Measurements from ENCODE around the gene STK10. TPM values are rescaled to one million over a fixed set of nuclear protein-coding genes. Genes with fewer than 3 reads are reported as not detected.

STK10 gene
- total RNA-seq, 1 experiment from 2014 or later: 24.9 TPM

GRCh38 chr5:172002840-172003512, 185.0 kb downstream of the STK10 start:
- no peaks in the 10 kb centered on the region for H3K9me3 ChIP-seq (ENCODE audit: low read length)
- peaks cover 64% of the 10 kb centered on the region for H3K4me1 ChIP-seq (ENCODE audit: low read length)
- peak overlapping the region; percentile 90 for H3K4me2 ChIP-seq (ENCODE audit: low read depth, low read length, poor library complexity, severe bottlenecking)
- DNase-seq: peak; percentile 59
- no peaks in the 10 kb centered on the region for H3K27me3 ChIP-seq (ENCODE audit: low read length)
- peak overlapping the region; percentile 83 for H3K4me3 ChIP-seq (ENCODE audit: low read length)
- H2AFZ ChIP-seq (ENCODE audit: low read length): no peak overlapping the region
- H3K27ac ChIP-seq (ENCODE audit: low read length): peak overlapping the region; percentile 71
- no peaks in the 10 kb centered on the region for H3K9me2 ChIP-seq (replicated peaks; ENCODE audit: insufficient read depth, low read length)
- H3K36me3 ChIP-seq (ENCODE audit: insufficient read depth, low read length): peaks cover 5% of the 10 kb centered on the region; the same call in 1 of the 2 replicates
- peaks cover 17% of the 10 kb centered on the region for H4K20me1 ChIP-seq (ENCODE audit: insufficient read depth, low read depth, low read length)
- H3K79me2 ChIP-seq (ENCODE audit: low read length): peaks cover 90% of the 10 kb centered on the region
- peak overlapping the region; percentile 78; the same call in 1 of the 2 replicates for H3K9ac ChIP-seq (ENCODE audit: low read length)

DNA sequence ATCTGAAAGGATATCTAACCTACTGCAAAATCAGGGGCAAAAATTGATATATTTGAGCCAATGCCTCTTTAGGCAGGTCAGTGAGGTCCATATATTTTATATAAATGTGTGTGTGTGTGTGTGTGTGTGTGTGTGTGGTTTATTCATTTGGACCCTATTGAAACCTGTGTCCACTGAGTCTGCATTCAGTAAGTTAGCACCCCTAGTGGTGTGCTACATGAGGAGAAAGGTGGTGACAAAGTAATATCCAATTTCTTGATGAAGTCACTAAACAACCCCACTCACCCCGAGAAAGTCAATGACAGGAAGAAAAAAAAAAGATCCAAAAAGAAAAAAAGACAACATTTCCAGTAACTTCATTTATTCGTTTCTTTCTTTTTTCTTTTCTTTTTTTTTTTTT, 185.7 kb downstream of the STK10 start:
- H3K4me2 ChIP-seq (ENCODE audit: low read depth, low read length, poor library complexity, severe bottlenecking): peak overlapping the region; percentile 90
- H3K4me1 ChIP-seq (ENCODE audit: low read length): peaks cover 59% of the 10 kb centered on the region
- no peaks in the 10 kb centered on the region for H3K9me2 ChIP-seq (replicated peaks; ENCODE audit: insufficient read depth, low read length)
- H3K4me3 ChIP-seq (ENCODE audit: low read length): no peak overlapping the region
- peaks cover 5% of the 10 kb centered on the region; the same call in 1 of the 2 replicates for H3K36me3 ChIP-seq (ENCODE audit: insufficient read depth, low read length)
- peaks cover 93% of the 10 kb centered on the region for H3K79me2 ChIP-seq (ENCODE audit: low read length)
- peaks cover 17% of the 10 kb centered on the region for H4K20me1 ChIP-seq (ENCODE audit: insufficient read depth, low read depth, low read length)
- H3K27ac ChIP-seq (ENCODE audit: low read length): peak overlapping the region; percentile 71; the same call in 1 of the 2 replicates
- no peak overlapping the region for H3K9ac ChIP-seq (ENCODE audit: low read length)
- no peaks in the 10 kb centered on the region for H3K9me3 ChIP-seq (ENCODE audit: low read length)
- no peak overlapping the region for H2AFZ ChIP-seq (ENCODE audit: low read length)
- H3K27me3 ChIP-seq (ENCODE audit: low read length): no peaks in the 10 kb centered on the region
- peak; percentile 74 for DNase-seq

GRCh38 chr5:171999877-172000276, 188.1 kb downstream of the STK10 start:
- Histone ChIP-seq H3K9me2 (replicated peaks; ENCODE audit: insufficient read depth, low read length) (no peaks in the 10 kb centered on the region), H3K4me2 (ENCODE audit: low read depth, low read length, poor library complexity, severe bottlenecking) (peak overlapping the region; percentile 31), H3K36me3 (ENCODE audit: insufficient read depth, low read length) (peaks cover 5% of the 10 kb centered on the region; the same call in 1 of the 2 replicates), H3K27me3 (ENCODE audit: low read length) (no peaks in the 10 kb centered on the region), H3K9me3 (ENCODE audit: low read length) (no peaks in the 10 kb centered on the region), H4K20me1 (ENCODE audit: insufficient read depth, low read depth, low read length) (peaks cover 10% of the 10 kb centered on the region), H3K27ac (ENCODE audit: low read length) (peak overlapping the region; percentile 3), H3K4me3 (ENCODE audit: low read length) (peak overlapping the region; percentile 9), H3K9ac (ENCODE audit: low read length) (peak overlapping the region; percentile 10; the same call in 1 of the 2 replicates), H2AFZ (ENCODE audit: low read length) (no peak overlapping the region), H3K79me2 (ENCODE audit: low read length) (peaks cover 98% of the 10 kb centered on the region), H3K4me1 (ENCODE audit: low read length) (peaks cover 65% of the 10 kb centered on the region)
- peak; percentile 77 for DNase-seq

GRCh38 chr5:171999100-171999499, 188.9 kb downstream of the STK10 start:
- Histone ChIP-seq H2AFZ (ENCODE audit: low read length) (no peak overlapping the region), H3K4me3 (ENCODE audit: low read length) (no peak overlapping the region), H3K4me2 (ENCODE audit: low read depth, low read length, poor library complexity, severe bottlenecking) (no peak overlapping the region), H3K27ac (ENCODE audit: low read length) (peak overlapping the region; percentile 3; the same call in 1 of the 2 replicates), H3K27me3 (ENCODE audit: low read length) (no peaks in the 10 kb centered on the region), H3K4me1 (ENCODE audit: low read length) (peaks cover 57% of the 10 kb centered on the region), H3K9ac (ENCODE audit: low read length) (no peak overlapping the region), H3K9me3 (ENCODE audit: low read length) (no peaks in the 10 kb centered on the region), H3K79me2 (ENCODE audit: low read length) (peaks cover 98% of the 10 kb centered on the region), H3K9me2 (replicated peaks; ENCODE audit: insufficient read depth, low read length) (no peaks in the 10 kb centered on the region), H4K20me1 (ENCODE audit: insufficient read depth, low read depth, low read length) (peaks cover 5% of the 10 kb centered on the region; the same call in 1 of the 2 replicates), H3K36me3 (ENCODE audit: insufficient read depth, low read length) (peaks cover 5% of the 10 kb centered on the region; the same call in 1 of the 2 replicates)
- DNase-seq: no peak

DNA sequence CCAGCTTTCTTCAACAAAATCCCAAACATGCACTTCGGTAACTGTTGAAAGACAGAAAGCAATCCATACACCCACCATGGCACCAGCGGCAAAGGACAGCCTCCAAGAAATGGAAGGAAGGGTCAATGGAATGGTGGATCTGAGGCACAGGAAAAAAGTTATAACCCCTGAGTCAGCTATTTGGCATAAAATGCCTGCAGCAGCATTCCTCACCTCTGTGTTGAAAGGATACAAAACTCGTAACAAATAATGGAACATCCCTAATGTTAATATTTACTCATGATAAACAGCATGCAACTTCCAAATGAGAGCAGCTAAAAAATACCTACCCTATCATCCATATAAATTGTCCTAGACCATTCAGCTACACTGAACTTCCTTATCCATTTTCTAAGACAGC, 191.0 kb downstream of the STK10 start:
- Histone ChIP-seq H3K36me3 (ENCODE audit: insufficient read depth, low read length) (peaks cover 3% of the 10 kb centered on the region), H3K27me3 (ENCODE audit: low read length) (no peaks in the 10 kb centered on the region), H3K9me3 (ENCODE audit: low read length) (no peaks in the 10 kb centered on the region), H3K27ac (ENCODE audit: low read length) (no peak overlapping the region), H3K4me2 (ENCODE audit: low read depth, low read length, poor library complexity, severe bottlenecking) (no peak overlapping the region), H3K79me2 (ENCODE audit: low read length) (peaks cover 98% of the 10 kb centered on the region), H2AFZ (ENCODE audit: low read length) (no peak overlapping the region), H4K20me1 (ENCODE audit: insufficient read depth, low read depth, low read length) (no peaks in the 10 kb centered on the region), H3K9me2 (replicated peaks; ENCODE audit: insufficient read depth, low read length) (no peaks in the 10 kb centered on the region), H3K9ac (ENCODE audit: low read length) (no peak overlapping the region), H3K4me3 (ENCODE audit: low read length) (no peak overlapping the region), H3K4me1 (ENCODE audit: low read length) (peaks cover 36% of the 10 kb centered on the region)
- DNase-seq: no peak

- Histone ChIP-seq H3K36me3 (ENCODE audit: insufficient read depth, low read length) (peaks cover 6% of the 10 kb centered on the region; the same call in 1 of the 2 replicates), H4K20me1 (ENCODE audit: insufficient read depth, low read depth, low read length) (no peaks in the 10 kb centered on the region), H3K4me1 (ENCODE audit: low read length) (peaks cover 9% of the 10 kb centered on the region), H3K4me3 (ENCODE audit: low read length) (no peak overlapping the region), H3K27me3 (ENCODE audit: low read length) (no peaks in the 10 kb centered on the region), H3K27ac (ENCODE audit: low read length) (no peak overlapping the region), H3K9ac (ENCODE audit: low read length) (no peak overlapping the region), H3K4me2 (ENCODE audit: low read depth, low read length, poor library complexity, severe bottlenecking) (no peak overlapping the region), H3K79me2 (ENCODE audit: low read length) (peaks cover 94% of the 10 kb centered on the region), H2AFZ (ENCODE audit: low read length) (no peak overlapping the region), H3K9me3 (ENCODE audit: low read length) (no peaks in the 10 kb centered on the region), H3K9me2 (replicated peaks; ENCODE audit: insufficient read depth, low read length) (no peaks in the 10 kb centered on the region)
- no peak for DNase-seq
These were observed 195.2 kb downstream of the STK10 start for GRCh38 chr5:171992813-171993212.

DNA sequence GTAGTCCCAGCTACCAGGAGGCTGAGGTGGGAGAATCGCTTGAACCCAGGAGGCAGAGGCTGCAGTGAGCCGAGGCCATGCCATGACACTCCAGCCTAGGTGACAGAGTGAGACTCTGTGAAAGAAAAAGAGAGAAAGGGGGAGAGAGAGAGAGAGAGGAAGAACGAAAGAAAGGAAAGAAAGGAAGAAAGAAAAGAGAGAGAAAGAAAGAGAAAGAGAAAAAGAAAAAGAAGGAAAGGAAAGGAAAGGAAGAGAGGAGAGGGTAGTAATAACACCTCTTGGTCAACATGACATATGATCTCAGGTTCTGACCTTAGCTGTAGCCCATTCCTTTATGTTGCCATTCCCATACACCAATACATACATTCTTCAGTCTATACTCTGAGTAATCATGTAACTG, 195.7 kb downstream of the STK10 start:
- H3K27ac ChIP-seq (ENCODE audit: low read length): no peak overlapping the region
- no peaks in the 10 kb centered on the region for H3K9me3 ChIP-seq (ENCODE audit: low read length)
- no peak overlapping the region for H3K4me3 ChIP-seq (ENCODE audit: low read length)
- H3K79me2 ChIP-seq (ENCODE audit: low read length): peaks cover 94% of the 10 kb centered on the region
- no peaks in the 10 kb centered on the region for H3K27me3 ChIP-seq (ENCODE audit: low read length)
- no peak overlapping the region for H2AFZ ChIP-seq (ENCODE audit: low read length)
- H3K9me2 ChIP-seq (replicated peaks; ENCODE audit: insufficient read depth, low read length): no peaks in the 10 kb centered on the region
- H3K4me1 ChIP-seq (ENCODE audit: low read length): peaks cover 9% of the 10 kb centered on the region
- peaks cover 6% of the 10 kb centered on the region; the same call in 1 of the 2 replicates for H3K36me3 ChIP-seq (ENCODE audit: insufficient read depth, low read length)
- no peak for DNase-seq
- no peak overlapping the region for H3K4me2 ChIP-seq (ENCODE audit: low read depth, low read length, poor library complexity, severe bottlenecking)
- no peaks in the 10 kb centered on the region for H4K20me1 ChIP-seq (ENCODE audit: insufficient read depth, low read depth, low read length)
- H3K9ac ChIP-seq (ENCODE audit: low read length): no peak overlapping the region
